OCI-LY7 (cell line): ENCODE data around the gene UPK3BL1.
"Not testable (repeated sequence)": the region's sequence is repeated elsewhere in the genome, so short reads cannot be mapped to it uniquely, and the experiment has no call there.

Experiments used
- EZH2phosphoT487 ChIP-seq: fragments of 200-600 bp; sonication (generic); IDR thresholded peaks from 2 replicates; pipeline ENCODE4 v1.6.1; 2018; ENCODE audit warnings: low read depth, borderline replicate concordance, mild to moderate bottlenecking, mixed run types, antibody characterized with exemption, low read length, moderate library complexity, mixed read lengths
- TF ChIP-seq, protein P1 (sequence below): fragments of 200-600 bp; sonication (generic); conservative IDR thresholded peaks from 2 replicates; pipeline ENCODE4 v1.5.1; 2014; ENCODE audit warnings: mild to moderate bottlenecking, antibody characterized with exemption, low read length, moderate library complexity, mixed read lengths

DNA sequence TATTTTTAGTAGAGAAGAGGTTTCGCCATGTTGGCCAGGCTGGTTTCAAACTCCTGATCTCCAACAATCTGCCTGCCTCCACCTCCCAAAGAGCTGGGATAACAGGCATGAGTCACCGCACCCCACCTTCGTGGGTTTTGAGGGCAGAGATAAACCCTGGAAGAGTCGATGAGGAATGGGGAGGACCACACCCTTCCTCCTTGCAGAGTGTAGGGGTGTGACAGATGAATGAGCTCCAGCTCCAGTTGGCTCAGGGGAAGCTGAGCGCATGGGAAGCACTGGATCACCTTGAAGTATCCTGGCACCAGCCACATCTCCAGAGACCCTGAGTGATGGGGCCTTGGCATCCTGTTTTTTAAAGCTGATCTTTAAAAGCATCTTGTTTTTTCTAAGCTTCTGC, 40.0 kb upstream of the UPK3BL1 start:
- TF ChIP-seq, protein P1, sequence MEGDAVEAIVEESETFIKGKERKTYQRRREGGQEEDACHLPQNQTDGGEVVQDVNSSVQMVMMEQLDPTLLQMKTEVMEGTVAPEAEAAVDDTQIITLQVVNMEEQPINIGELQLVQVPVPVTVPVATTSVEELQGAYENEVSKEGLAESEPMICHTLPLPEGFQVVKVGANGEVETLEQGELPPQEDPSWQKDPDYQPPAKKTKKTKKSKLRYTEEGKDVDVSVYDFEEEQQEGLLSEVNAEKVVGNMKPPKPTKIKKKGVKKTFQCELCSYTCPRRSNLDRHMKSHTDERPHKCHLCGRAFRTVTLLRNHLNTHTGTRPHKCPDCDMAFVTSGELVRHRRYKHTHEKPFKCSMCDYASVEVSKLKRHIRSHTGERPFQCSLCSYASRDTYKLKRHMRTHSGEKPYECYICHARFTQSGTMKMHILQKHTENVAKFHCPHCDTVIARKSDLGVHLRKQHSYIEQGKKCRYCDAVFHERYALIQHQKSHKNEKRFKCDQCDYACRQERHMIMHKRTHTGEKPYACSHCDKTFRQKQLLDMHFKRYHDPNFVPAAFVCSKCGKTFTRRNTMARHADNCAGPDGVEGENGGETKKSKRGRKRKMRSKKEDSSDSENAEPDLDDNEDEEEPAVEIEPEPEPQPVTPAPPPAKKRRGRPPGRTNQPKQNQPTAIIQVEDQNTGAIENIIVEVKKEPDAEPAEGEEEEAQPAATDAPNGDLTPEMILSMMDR: not testable (repeated sequence)
- not testable (repeated sequence) for TF ChIP-seq EZH2phosphoT487
